Neutrophil (primary cell): Measurements from ENCODE around the gene ZNF593.

Experiments used
- H3K27ac ChIP-seq: fragments of 200-600 bp; sonication (generic); 2 replicates; pipeline ENCODE4 v1.5.1; 2016; ENCODE audit warnings: mild to moderate bottlenecking, moderate library complexity
- H3K27me3 ChIP-seq: fragments of 200-600 bp; sonication (generic); 2 replicates; pipeline ENCODE4 v1.6.0; 2016; ENCODE audit warnings: mild to moderate bottlenecking
- H3K36me3 ChIP-seq: fragments of 200-600 bp; sonication (generic); 2 replicates; pipeline ENCODE4 v1.5.1; 2017
- H3K4me1 ChIP-seq, 2 experiments: fragments of 200-600 bp in 1 of 2; sonication (generic) in 1 of 2; 1 replicate in 1 of 2; 2 replicates in 1 of 2; pipeline versions ENCODE4 v1.5.1 to v1.6.1; 2013 to 2016; ENCODE audit warnings: low read depth in 1 of 2, low read length in 1 of 2, mild to moderate bottlenecking in 1 of 2, moderate library complexity in 1 of 2; ENCODE audit not compliant: control insufficient read depth in 1 of 2, insufficient read depth in 1 of 2
- H3K4me3 ChIP-seq, 2 experiments: fragments of 200-600 bp in 1 of 2; sonication (generic) in 1 of 2; 1 replicate in 1 of 2; 2 replicates in 1 of 2; pipeline ENCODE4 v1.5.1; 2013 to 2016; ENCODE audit warnings: low read depth in 1 of 2, low read length in 1 of 2, mild to moderate bottlenecking in 1 of 2, moderate library complexity in 1 of 2
- H3K9me3 ChIP-seq: fragments of 200-600 bp; sonication (generic); 2 replicates; pipeline ENCODE4 v1.5.1; 2016
- CTCF ChIP-seq: fragments of 200-600 bp; sonication (generic); IDR thresholded peaks from 2 replicates; pipeline ENCODE4 v1.5.1; 2016; ENCODE audit warnings: antibody characterized with exemption

The ZNF593 gene

GRCh38 chr1:26210147-26210870, 40.6 kb downstream of the ZNF593 start:
- Histone ChIP-seq H3K27me3 (no peaks in the 10 kb centered on the region), H3K27ac (no peak overlapping the region), H3K4me1 (no peaks in the 10 kb centered on the region), H3K4me3 (no peak overlapping the region), H3K9me3 (no peaks in the 10 kb centered on the region), H3K36me3 (no peaks in the 10 kb centered on the region)
- no peak for TF ChIP-seq CTCF

DNA sequence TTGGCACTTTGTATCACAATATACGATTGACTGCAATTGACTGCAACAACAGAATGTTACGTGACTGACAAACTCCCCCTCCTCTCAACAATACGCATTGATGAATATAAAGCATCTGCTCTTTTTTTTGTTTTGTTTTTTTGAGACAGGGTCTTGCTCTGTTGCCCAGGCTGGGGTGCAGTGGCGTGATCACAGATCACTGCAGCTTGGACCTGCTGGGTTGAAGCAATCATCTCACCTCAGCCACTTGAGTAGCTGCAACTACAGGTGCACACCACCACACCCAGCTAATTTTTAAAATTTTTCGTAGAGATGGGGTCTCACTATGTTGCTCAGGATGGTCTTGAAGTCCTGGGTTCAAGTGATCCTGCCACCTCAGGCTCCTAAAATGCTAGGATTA, 43.0 kb downstream of the ZNF593 start:
- Histone ChIP-seq H3K27ac (no peak overlapping the region), H3K4me1 (no peaks in the 10 kb centered on the region), H3K4me3 (no peak overlapping the region), H3K27me3 (no peaks in the 10 kb centered on the region), H3K36me3 (no peaks in the 10 kb centered on the region), H3K9me3 (no peaks in the 10 kb centered on the region)
- TF ChIP-seq CTCF = no peak

DNA sequence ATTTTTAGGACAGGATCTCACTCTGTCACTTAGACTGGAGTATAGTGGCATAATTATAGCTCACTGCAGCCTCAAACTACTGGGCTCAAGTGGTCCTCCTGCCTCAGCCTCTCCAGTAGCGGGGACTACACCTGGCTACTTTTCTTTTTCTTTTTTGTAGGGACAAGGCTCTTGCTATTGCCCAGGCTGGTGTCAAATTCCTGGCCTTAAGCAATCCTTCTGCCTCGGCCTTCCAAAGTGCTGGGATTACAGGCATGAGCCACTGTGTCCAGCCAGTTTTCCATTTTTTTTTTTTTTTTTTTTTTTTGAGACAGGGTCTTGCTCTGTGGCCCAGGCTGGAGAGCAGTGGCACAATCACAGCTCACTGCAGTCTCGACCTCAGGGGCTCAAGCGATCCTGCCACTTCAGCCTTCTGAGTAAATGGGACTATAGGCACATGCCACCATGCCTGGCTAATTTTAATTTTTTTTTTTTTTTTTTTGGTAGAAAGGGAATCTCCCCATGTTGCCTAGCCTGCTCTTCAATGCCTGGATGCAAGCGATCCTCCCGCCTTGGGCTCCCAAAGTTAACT, 43.7 kb downstream of the ZNF593 start:
- Histone ChIP-seq H3K4me1 (no peaks in the 10 kb centered on the region), H3K36me3 (no peaks in the 10 kb centered on the region), H3K9me3 (no peaks in the 10 kb centered on the region), H3K27ac (no peak overlapping the region), H3K27me3 (no peaks in the 10 kb centered on the region), H3K4me3 (no peak overlapping the region)
- TF ChIP-seq CTCF = no peak

DNA sequence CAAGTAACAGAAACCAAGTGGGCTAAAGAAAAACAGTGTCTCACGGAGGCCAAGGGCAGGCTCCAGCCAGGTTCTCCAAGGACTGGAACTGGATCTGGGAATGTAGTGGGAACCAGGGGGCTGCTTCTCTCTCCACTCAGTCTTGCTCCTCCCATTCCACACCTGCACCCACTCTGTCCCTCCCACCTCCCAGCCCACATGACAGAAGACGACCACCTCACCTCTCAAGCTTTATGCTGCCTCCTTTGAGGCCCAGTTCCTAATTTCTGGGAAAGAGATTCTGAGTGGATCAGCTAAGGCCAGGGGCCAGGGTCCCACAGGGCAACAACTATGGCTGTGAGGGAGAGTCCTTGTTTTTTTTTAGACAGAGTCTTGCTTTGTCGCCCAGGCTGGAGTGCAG, 45.5 kb downstream of the ZNF593 start:
- H3K9me3 ChIP-seq = no peaks in the 10 kb centered on the region
- no peak for TF ChIP-seq CTCF
- H3K4me3 ChIP-seq = no peak overlapping the region
- H3K27me3 ChIP-seq = peaks cover 5% of the 10 kb centered on the region
- no peaks in the 10 kb centered on the region for H3K4me1 ChIP-seq
- H3K27ac ChIP-seq = no peak overlapping the region
- H3K36me3 ChIP-seq = no peaks in the 10 kb centered on the region

- Histone ChIP-seq H3K9me3 (no peaks in the 10 kb centered on the region), H3K36me3 (no peaks in the 10 kb centered on the region), H3K4me3 (no peak overlapping the region), H3K4me1 (no peaks in the 10 kb centered on the region), H3K27ac (no peak overlapping the region), H3K27me3 (peaks cover 29% of the 10 kb centered on the region)
- no peak for TF ChIP-seq CTCF
Measured at GRCh38 chr1:26218906-26219494, 49.3 kb downstream of the ZNF593 start.
